HG03558 (cell line): ENCODE measurements around the gene TAT.

Experiments
- ATAC-seq: cut with Tn5 transposase; IDR thresholded peaks from one replicate; pipeline ENCODE4 v1.9.1; 2021; ENCODE audit warnings: moderate number of reproducible peaks; ENCODE audit not compliant: unreplicated experiment; ENCODE audit errors: extremely low read depth

The TAT gene

DNA sequence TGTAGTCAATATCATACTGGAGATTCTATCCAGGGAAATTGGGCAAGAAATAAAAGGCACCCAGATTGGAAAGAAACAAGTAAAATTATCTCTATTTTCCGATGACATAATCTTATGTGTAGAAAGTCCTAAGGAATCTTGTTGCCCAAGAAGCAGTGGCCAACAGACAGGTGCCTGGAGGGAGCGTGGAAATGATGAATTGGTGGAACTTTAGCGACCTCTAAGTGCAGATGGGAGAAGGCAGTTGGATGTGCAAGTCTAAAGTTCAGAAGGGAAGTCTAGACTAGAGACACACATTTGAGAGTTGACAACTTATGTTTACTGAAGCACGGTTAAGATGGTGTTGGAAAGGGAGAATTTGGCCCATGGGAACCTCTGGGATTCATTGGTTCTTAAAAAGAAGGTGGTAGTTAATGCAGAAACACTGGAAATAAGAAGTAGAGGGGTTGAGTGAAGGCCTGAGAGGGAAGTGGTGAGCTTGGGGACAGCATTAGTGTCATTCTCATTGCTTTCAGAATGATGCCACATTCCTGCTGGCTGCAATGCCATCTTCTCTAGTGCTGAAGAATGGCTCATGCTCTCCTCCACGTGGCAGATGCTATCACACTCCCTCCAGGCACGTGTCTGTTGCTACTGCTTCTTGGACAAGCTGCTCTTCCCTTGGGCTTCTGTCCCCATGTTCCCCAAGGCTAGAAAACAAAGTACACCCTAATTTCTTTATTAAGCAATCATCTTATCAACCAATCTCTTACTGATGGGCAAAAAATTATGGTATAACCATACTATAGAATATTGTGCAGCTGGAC is 24.0 kb downstream of the TAT start:
- ATAC-seq: no peak

DNA sequence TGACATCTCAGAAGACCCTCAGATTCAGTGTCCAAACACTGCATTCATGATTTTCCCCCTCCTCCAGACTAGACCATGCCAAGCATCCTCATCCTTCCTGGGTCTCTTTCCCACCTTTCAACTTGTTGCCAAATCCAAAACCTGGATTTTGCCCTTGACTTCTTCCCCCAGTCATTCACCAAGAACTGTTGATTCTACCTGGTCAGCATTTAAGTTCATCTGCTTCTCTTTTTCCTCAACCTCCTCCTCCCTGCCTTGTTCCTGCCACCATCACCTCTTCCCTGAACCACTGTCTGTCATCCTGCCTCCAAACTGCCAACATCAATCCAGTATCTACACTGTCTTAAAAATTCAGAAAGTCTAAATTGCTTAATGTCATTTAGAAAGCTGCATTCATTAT is 29.7 kb downstream of the TAT start:
- ATAC-seq: no peak

DNA sequence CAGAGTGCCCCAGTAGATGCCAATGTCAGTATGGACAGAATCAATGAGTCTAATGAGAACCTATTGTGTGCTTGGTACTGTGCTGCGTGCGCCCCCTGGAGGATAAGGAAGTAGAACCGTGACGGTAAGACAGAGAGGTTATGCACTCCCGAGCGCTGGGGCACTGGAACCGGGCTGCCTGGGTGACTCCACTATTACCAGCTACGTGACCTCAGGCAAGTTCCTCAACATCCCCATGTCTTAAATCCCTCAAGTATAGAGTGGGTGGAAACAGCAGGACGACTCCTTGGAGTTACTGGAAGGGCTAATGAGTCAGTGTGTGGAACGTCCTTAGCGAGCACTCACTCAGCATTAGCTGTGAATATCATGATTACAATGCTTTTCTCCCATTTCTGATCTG is 34.5 kb downstream of the TAT start:
- no peak for ATAC-seq

DNA sequence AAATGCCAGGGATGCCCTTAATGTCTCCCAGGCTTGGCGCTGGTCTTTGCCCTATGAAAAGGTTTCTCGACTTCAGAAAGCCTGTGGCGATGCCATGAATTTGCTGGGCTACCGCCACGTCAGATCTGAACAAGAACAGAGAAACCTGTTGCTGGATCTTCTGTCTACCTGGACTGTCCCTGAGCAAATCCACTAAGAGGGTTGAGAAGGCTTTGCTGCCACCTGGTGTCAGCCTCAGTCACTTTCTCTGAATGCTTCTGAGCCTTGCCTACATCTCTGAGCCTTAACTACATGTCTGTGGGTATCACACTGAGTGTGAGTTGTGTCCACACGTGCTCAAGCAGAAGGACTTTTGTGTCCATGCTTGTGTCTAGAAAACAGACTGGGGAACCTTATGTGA is 39.2 kb downstream of the TAT start:
- no peak for ATAC-seq

DNA sequence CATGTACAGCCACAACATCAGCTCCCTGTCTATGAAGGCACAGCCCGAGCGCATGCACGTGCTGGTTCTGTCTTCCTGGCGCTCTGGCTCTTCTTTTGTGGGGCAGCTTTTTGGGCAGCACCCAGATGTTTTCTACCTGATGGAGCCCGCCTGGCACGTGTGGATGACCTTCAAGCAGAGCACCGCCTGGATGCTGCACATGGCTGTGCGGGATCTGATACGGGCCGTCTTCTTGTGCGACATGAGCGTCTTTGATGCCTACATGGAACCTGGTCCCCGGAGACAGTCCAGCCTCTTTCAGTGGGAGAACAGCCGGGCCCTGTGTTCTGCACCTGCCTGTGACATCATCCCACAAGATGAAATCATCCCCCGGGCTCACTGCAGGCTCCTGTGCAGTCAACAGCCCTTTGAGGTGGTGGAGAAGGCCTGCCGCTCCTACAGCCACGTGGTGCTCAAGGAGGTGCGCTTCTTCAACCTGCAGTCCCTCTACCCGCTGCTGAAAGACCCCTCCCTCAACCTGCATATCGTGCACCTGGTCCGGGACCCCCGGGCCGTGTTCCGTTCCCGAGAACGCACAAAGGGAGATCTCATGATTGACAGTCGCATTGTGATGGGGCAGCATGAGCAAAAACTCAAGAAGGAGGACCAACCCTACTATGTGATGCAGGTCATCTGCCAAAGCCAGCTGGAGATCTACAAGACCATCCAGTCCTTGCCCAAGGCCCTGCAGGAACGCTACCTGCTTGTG is 40.0 kb downstream of the TAT start:
- no peak for ATAC-seq

DNA sequence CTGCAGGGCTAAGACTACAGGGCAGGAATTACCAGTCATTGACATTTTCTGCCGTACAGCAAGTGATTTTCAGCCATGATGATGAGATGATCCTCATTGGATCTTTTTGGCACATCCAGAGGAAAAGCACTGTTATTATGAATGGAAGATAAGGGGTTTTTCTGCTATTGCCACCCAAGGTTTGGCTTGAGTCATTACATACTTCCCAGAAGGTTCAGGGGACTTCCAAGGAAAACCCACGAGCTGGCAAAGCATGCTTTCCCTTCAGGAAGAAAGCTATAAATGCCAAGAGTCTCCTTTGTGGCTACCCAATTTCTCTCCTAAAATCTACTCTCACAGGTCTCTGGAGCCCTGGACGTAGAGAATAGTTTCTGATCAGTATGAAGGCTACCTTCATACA is 44.5 kb downstream of the TAT start:
- no peak for ATAC-seq

DNA sequence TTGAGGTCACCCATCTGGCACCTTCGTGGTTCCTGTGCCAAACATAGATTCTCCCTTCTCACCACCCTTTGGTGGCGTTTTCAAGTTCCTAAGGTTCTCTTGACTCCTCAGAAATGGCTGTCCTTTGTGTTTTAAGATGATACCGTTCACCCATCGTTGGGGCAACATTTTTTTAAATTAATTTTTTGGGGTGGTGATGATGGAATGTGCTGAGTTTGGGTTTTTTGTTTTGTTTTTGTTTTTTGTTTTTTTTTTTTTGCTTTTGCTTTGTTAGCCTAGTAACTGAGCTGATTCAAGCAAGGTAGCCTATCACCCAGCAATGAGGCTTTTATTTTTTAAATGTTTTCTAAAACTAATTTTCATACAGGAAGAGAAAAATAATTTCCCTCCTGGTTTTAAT is 48.0 kb downstream of the TAT start:
- no peak for ATAC-seq

DNA sequence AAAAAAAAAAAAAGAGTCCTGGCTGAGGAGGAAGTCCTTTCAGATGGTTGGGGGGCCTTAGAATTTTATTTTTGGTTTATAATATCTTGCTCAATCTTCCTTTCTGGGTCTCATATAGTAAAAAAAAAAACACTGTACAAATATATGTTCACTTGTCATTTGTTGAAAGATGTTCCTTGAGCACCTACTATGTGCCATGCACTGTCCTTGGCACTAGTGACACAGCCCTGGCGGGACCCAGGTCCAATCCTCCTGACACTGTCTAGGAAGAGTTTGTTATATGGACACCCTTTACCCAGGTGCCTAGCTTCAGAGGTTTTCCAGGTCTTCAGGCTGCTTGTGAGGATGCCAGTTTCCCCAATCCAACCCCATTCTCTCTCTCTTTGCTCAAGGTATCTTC is 48.6 kb downstream of the TAT start:
- ATAC-seq: no peak

DNA sequence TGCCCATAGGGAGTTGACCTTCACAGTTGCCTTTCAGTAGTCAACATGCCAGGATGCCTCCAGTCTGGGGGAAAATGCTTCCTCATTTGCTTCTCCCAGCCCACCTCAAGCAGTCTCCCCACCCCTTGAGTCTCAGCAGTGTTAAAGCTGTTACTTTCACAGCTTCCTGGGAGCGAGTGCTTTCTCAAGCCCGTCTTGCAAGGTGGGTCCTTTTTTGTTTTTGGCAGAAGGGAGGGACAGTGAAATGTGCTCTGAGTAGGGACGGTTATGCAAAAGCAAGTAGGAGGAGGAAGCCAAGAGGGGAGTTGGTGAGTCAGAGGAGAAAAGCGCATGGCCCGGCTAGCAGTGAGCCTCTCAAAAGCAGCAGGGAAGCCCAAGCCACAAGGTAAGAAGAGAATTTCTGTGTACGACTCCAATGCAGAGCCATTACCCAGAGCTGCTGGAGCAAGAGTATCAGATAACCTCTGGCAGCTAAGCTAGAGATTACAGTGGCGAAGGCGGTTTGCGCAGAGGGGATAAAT is 50.7 kb downstream of the TAT start, which contains the start of gene CHST4:
TSS of gene CHST4 (plus strand) at position 316 of the 521 bp plus-strand sequence. CDS start 10,252 bp downstream, outside the sequence.
- ATAC-seq: no peak

DNA sequence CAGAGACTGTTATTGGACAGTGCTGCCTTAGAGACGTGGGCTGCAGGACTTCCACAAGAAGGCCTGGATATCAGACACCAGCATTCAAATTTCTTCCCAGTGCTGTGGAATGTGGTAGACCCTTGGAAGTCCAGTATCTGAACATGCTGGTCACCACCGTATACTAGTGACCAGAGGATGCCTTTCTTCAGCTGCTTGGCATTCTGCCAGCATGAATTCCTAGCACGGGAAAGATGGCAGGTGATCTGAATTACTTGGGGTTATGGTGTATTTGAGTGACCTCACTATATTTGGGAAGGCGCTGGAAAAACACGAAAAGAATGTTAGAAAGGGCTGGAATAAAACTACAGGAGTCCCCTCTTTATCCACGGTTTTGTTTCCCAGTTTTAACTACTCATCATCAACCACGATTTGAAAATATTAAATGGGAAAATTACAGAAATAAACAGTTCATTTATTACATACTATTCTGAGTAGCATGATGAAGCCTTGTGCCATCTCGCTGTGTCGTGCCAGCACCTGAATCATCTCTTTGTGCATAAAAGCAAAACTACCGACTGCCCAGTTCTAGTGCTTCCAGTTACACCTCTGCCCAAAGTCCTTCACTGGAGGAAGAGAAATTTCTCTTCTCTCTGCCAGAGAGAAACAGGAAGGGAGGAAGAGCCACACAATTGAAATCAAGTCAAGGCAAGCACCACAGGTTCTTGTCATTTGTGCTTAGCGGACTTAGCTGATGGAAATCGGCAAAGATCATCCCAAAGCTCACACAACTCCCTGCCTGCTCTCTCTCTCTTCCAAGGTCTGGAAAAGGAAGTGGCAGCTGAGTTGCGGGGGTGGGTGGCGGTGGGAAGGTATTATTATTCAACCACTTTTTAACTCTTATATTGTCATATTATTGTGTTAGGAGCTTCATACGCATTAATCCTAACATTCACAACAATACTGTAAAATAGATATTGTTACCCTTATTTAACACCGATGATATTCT is 52.0 kb downstream of the TAT start:
- no peak for ATAC-seq

DNA sequence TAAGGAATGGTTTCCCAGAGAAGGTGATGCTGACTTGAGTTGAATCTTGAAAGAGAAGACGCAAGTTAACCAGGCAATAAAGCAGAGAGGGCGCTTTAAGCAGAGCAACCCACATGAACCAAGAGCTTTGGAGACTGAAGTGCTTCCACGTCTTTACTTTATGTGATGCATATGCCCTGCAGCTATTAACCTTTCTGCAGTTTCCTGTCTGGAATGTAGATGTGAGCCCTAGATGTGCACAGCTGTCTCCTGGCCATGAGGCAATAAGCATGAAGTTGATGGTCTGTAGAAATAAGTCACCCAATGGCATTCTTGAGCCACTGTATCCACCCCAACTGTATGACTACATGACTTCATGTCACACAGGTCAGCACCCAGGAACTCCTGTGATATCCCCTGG is 56.3 kb downstream of the TAT start:
- no peak for ATAC-seq
